Suprapubic skin (tissue), 4 donors: ENCODE measurements around the gene TTK. TPM values are rescaled to one million over a fixed set of nuclear protein-coding genes. Genes with fewer than 3 reads are reported as not detected.
"Not testable (repeated sequence)": the region's sequence is repeated elsewhere in the genome, so short reads cannot be mapped to it uniquely, and the experiment has no call there.

Experiments
- DNase-seq, 2 donors: peaks; one replicate each; pipeline ENCODE4 v3.0.0-alpha.2; 2019; ENCODE audit warnings: low spot score in 2 of 2
- H3K27ac ChIP-seq: fragments of 200-600 bp; sonication (generic); one replicate; pipeline ENCODE4 v1.5.1; 2019
- H3K27me3 ChIP-seq: fragments of 200-600 bp; sonication (generic); one replicate; pipeline ENCODE4 v1.5.1; 2019
- H3K36me3 ChIP-seq: fragments of 200-600 bp; sonication (generic); one replicate; pipeline ENCODE4 v1.5.1; 2019
- H3K4me1 ChIP-seq: fragments of 200-600 bp; sonication (generic); one replicate; pipeline ENCODE4 v1.5.1; 2019
- H3K4me3 ChIP-seq: fragments of 200-600 bp; sonication (generic); one replicate; pipeline ENCODE4 v1.5.1; 2019; ENCODE audit warnings: mild to moderate bottlenecking
- H3K9me3 ChIP-seq: fragments of 200-600 bp; sonication (generic); one replicate; pipeline ENCODE4 v1.5.1; 2019
- CTCF ChIP-seq, 2 donors: fragments of 200-600 bp in 1 of 2; fragments of 450-650 bp in 1 of 2; sonication (generic) in 1 of 2; IDR thresholded peaks; one replicate each; pipeline ENCODE4 v1.5.1; 2016 to 2019; ENCODE audit warnings: antibody characterized with exemption in 2 of 2, mild to moderate bottlenecking in 1 of 2, moderate library complexity in 1 of 2
- EP300 ChIP-seq: sonication (generic); formaldehyde crosslinking; IDR thresholded peaks from one replicate; pipeline ENCODE4 v1.6.1; 2017; ENCODE audit warnings: antibody characterized with exemption
- POLR2A ChIP-seq, 2 donors: fragments of 450-650 bp; IDR thresholded peaks; one replicate each; pipeline ENCODE4 v1.6.1; 2017; ENCODE audit warnings: antibody characterized with exemption in 2 of 2, mild to moderate bottlenecking in 2 of 2, moderate library complexity in 2 of 2
- POLR2AphosphoS5 ChIP-seq, 3 donors: sonication (generic); formaldehyde crosslinking; IDR thresholded peaks; one replicate each; pipeline ENCODE4 v1.6.1; 2017; ENCODE audit warnings: antibody characterized with exemption in 3 of 3
- WGBS: methylation state at CpG from one replicate; pipeline ENCODE4 v1.1.5; 2018; 5-methylcytosine and 5-hydroxymethylcytosine counted together
- total RNA-seq, 4 donors: library from RNA; depleted of rRNA; stranded (reverse); fragments of >200 nt; gene quantifications; one replicate each; pipeline ENCODE4 v1.1.0, GENCODE V29; 2016

Gene TTK
- total RNA-seq, 4 donors from 2014 or later: 2.2 to 6.1 (median 4.3) TPM

- Histone ChIP-seq H3K27ac (no peak overlapping the region), H3K9me3 (no peaks in the 10 kb centered on the region), H3K4me3 (no peak overlapping the region), H3K36me3 (no peaks in the 10 kb centered on the region), H3K4me1 (no peaks in the 10 kb centered on the region), H3K27me3 (no peaks in the 10 kb centered on the region)
- TF ChIP-seq POLR2A (IDR thresholded peaks at IDR 0.05): no peak
- no peak for TF ChIP-seq POLR2AphosphoS5 (IDR thresholded peaks at IDR 0.05)
- TF ChIP-seq CTCF (IDR thresholded peaks at IDR 0.05): no peak
- TF ChIP-seq EP300: no peak
- DNase-seq: no peak
Measured at GRCh38 chr6:80060774-80061173, 56.3 kb downstream of the TTK start.

- H3K27ac ChIP-seq, H3K4me1 ChIP-seq, H3K36me3 ChIP-seq, H3K9me3 ChIP-seq, DNase-seq, H3K27me3 ChIP-seq, H3K4me3 ChIP-seq: not testable (repeated sequence)
- WGBS: 37% methylated on average over 7 of the region's 7 CpGs
Measured at GRCh38 chr6:80068146-80068545, 63.7 kb downstream of the TTK start.

- H3K27ac ChIP-seq, DNase-seq, H3K4me3 ChIP-seq, H3K36me3 ChIP-seq, H3K27me3 ChIP-seq, H3K9me3 ChIP-seq, H3K4me1 ChIP-seq: not testable (repeated sequence)
- WGBS: 90% methylated on average over 19 of the region's 19 CpGs
Measured at GRCh38 chr6:80070431-80070830, 66.0 kb downstream of the TTK start.

- H3K9me3 ChIP-seq: no peaks in the 10 kb centered on the region
- H3K27ac ChIP-seq: no peak overlapping the region
- TF ChIP-seq POLR2A (IDR thresholded peaks at IDR 0.05) (no peak), EP300 (no peak), CTCF (IDR thresholded peaks at IDR 0.05) (no peak), POLR2AphosphoS5 (IDR thresholded peaks at IDR 0.05) (no peak)
- 84% methylated on average over 1 of the region's 1 CpG for WGBS
- H3K4me3 ChIP-seq: no peak overlapping the region
- DNase-seq: no peak
- H3K27me3 ChIP-seq: no peaks in the 10 kb centered on the region
- no peaks in the 10 kb centered on the region for H3K36me3 ChIP-seq
- no peaks in the 10 kb centered on the region for H3K4me1 ChIP-seq
Measured at GRCh38 chr6:80077067-80077466, 72.6 kb downstream of the TTK start.

GRCh38 chr6:80088637-80089036, 84.2 kb downstream of the TTK start:
- H3K36me3 ChIP-seq: no peaks in the 10 kb centered on the region
- no peak for DNase-seq
- H3K4me3 ChIP-seq: no peak overlapping the region
- H3K27me3 ChIP-seq: no peaks in the 10 kb centered on the region
- no peaks in the 10 kb centered on the region for H3K4me1 ChIP-seq
- TF ChIP-seq CTCF (IDR thresholded peaks at IDR 0.05) (no peak), POLR2A (IDR thresholded peaks at IDR 0.05) (no peak), EP300 (no peak), POLR2AphosphoS5 (IDR thresholded peaks at IDR 0.05) (no peak)
- 67% methylated on average over 6 of the region's 6 CpGs for WGBS
- no peak overlapping the region for H3K27ac ChIP-seq
- no peaks in the 10 kb centered on the region for H3K9me3 ChIP-seq

- no peaks in the 10 kb centered on the region for H3K9me3 ChIP-seq
- no peaks in the 10 kb centered on the region for H3K4me1 ChIP-seq
- DNase-seq: no peak
- no peak overlapping the region for H3K4me3 ChIP-seq
- TF ChIP-seq EP300: no peak
- TF ChIP-seq POLR2A (IDR thresholded peaks at IDR 0.05): no peak
- no peak overlapping the region for H3K27ac ChIP-seq
- H3K36me3 ChIP-seq: no peaks in the 10 kb centered on the region
- no peaks in the 10 kb centered on the region for H3K27me3 ChIP-seq
Measured at GRCh38 chr6:80091506-80091905, 87.1 kb downstream of the TTK start.

Other genes starting within 250 kb of the TTK start
- 100 to 1,000 TPM in 1 of 4 donors, 10 to 100 TPM in 2, 1 to 10 TPM in 1; 8.7 to 111 (median 49.8) TPM for gene ELOVL4, start 57.1 kb upstream of the TTK start, total RNA-seq
- gene BCKDHB, start 102.0 kb downstream of the TTK start, total RNA-seq: 10 to 100 TPM; 10.5 to 17.2 (median 14.1) TPM